Adipocyte (in vitro differentiated cells): ENCODE measurements around the gene C1orf105.
"Not testable (repeated sequence)": the region's sequence is repeated elsewhere in the genome, so short reads cannot be mapped to it uniquely, and the experiment has no call there.

ENCODE experiments used
- DNase-seq: peaks from one replicate; pipeline ENCODE4 v3.0.0-alpha.2; 2015; ENCODE audit warnings: low read depth
- H3K27me3 ChIP-seq: replicated peaks from 2 replicates; pipeline ENCODE4 v1.7.0; 2013; ENCODE audit warnings: mild to moderate bottlenecking, low read length, moderate library complexity; ENCODE audit not compliant: control insufficient read depth, insufficient read depth
- H3K36me3 ChIP-seq: 2 replicates; pipeline ENCODE4 v1.7.0; 2013; ENCODE audit warnings: low read length, mild to moderate bottlenecking, moderate library complexity; ENCODE audit not compliant: control insufficient read depth, insufficient read depth, severe bottlenecking
- H3K4me1 ChIP-seq: 2 replicates; pipeline ENCODE4 v1.7.0; 2013; ENCODE audit warnings: mild to moderate bottlenecking, low read length, moderate library complexity; ENCODE audit not compliant: control insufficient read depth, insufficient read depth
- H3K4me3 ChIP-seq: 2 replicates; pipeline ENCODE4 v1.7.0; 2013; ENCODE audit warnings: mild to moderate bottlenecking, low read length, moderate library complexity
- H3K9ac ChIP-seq: 2 replicates; pipeline ENCODE4 v1.7.0; 2013; ENCODE audit warnings: mild to moderate bottlenecking, low read length, moderate library complexity
- H3K9me3 ChIP-seq: 2 replicates; pipeline ENCODE4 v1.7.0; 2013; ENCODE audit warnings: mild to moderate bottlenecking, low read length, moderate library complexity; ENCODE audit not compliant: control insufficient read depth

C1orf105 gene

DNA sequence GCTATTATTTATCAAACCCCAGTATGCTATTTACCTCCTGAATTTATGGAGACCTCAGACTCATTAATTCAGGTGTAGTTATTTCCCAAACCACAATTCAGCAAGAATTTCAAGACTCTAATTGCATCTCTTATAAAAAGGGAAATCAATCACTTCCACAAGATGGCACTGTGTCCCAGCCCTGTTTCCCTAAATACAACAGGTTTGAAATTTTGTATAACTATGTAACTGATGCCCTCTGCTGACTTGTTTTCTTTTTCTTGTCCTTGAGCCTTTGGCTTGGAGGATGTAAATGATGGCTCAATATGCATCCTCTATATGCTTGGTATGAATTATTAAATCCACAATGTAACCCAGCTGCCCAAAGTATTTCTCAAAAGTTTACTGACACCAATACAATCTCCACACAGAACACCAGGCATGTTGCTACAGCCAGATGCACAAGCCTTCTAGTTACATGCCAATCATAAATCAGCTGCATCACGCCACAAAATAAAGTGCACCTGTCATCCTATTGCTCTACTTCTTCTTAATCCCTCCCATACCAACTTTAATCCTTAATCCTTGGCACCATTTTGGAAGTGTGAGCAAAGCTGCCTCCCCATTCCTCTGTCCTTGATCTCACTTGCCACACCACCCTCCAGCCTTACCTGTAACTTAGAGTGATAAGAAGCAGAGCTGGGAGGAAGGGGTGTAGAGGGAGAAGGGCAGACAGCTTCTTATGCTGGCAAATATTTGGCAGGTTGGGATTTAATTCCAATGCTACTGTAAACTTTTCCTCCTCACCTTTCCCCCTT is 9.0 kb downstream of the C1orf105 start:
- Histone ChIP-seq H3K9ac (no peak overlapping the region), H3K4me3 (no peak overlapping the region), H3K9me3 (no peaks in the 10 kb centered on the region), H3K4me1 (no peaks in the 10 kb centered on the region), H3K27me3 (no peaks in the 10 kb centered on the region), H3K36me3 (no peaks in the 10 kb centered on the region)
- DNase-seq: peak; percentile 88

DNA sequence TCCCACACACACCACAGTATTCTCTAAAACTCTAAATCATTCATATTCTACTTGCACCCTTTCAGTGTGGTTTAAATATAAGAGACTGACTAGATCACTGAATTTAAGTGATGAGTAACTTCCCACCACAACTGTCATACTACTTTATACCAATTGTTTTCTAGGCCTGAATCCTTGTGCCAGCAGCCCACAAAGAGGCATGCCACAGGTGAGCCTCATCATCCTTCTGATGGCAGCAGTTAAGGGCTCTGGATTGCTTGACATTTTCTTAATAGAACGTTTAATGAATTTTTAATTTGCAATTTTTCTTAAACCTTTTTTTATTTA is 9.6 kb downstream of the C1orf105 start:
- Histone ChIP-seq H3K4me3 (no peak overlapping the region), H3K4me1 (no peaks in the 10 kb centered on the region), H3K27me3 (no peaks in the 10 kb centered on the region), H3K36me3 (no peaks in the 10 kb centered on the region), H3K9me3 (no peaks in the 10 kb centered on the region), H3K9ac (no peak overlapping the region)
- no peak for DNase-seq

DNA sequence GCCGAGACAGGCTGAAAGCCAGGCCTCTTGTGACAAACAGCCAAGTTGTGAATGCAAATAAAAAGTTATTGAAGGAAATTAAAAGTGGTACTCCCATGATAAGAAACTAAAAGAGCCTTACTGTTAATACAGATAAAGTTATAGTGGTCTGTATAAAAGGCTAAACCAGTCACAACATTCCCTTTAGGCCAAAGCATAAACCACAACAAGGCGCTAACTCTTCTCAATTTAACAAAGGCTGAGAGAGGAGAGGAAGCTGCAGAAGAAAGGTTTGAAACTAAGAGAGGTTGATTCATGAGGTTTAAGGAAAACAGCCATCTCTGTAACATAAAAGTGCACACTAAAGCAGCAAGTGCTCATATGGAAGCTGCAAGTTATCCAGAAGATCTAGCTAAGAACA is 10.7 kb downstream of the C1orf105 start:
- H3K4me1 ChIP-seq: no peaks in the 10 kb centered on the region
- no peak overlapping the region for H3K9ac ChIP-seq
- no peaks in the 10 kb centered on the region for H3K36me3 ChIP-seq

DNA sequence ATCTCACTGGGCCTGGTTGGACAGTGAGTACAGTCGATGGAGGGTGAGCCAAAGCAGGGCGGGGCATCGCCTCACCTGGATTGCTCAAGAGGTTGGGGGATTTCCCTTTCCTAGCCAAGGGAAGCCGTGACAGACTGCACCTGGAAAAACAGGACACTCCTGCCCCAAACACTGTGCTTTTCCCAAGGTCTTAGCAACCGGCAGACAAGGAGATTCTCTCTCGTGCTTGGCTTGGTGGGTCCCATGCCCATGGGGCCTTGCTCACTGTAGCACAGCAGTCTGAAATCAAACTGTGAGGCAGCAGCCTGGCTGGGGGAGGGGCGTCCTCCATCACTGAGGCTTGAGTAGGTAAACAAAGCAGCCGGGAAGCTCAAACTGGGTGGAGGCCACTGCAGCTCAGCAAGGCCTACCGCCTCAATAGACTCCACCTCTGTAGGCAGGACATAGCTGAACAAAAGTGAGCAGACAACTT is 11.3 kb downstream of the C1orf105 start:
- Histone ChIP-seq H3K9me3 (no peaks in the 10 kb centered on the region), H3K36me3 (no peaks in the 10 kb centered on the region), H3K9ac (no peak overlapping the region), H3K4me1 (no peaks in the 10 kb centered on the region), H3K4me3 (no peak overlapping the region), H3K27me3 (no peaks in the 10 kb centered on the region)
- no peak for DNase-seq

More for the DNA sequence above, 10.7 kb downstream of the C1orf105 start:
- Histone ChIP-seq H3K4me3 (no peak overlapping the region), H3K27me3 (no peaks in the 10 kb centered on the region), H3K9me3 (no peaks in the 10 kb centered on the region)
- no peak for DNase-seq

DNA sequence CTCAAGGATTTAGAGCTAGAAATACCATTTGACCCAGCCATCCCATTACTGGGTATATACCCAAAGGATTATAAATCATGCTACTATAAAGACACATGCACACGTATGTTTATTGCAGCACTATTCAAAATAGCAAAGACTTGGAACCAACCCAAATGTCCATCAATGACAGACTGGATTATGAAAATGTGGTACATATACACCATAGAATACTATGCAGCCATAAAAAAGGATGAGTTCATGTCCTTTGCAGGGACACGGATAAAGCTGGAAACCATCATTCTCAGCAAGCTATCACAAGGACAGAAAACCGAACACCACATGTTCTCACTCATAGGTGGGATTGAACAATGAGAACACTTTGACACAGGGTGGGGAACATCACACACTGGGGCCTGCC is 16.7 kb downstream of the C1orf105 start:
- not testable (repeated sequence) for DNase-seq, H3K4me3 ChIP-seq, H3K9ac ChIP-seq, H3K9me3 ChIP-seq, H3K27me3 ChIP-seq, H3K36me3 ChIP-seq
- H3K4me1 ChIP-seq: peaks cover 19% of the 10 kb centered on the region

DNA sequence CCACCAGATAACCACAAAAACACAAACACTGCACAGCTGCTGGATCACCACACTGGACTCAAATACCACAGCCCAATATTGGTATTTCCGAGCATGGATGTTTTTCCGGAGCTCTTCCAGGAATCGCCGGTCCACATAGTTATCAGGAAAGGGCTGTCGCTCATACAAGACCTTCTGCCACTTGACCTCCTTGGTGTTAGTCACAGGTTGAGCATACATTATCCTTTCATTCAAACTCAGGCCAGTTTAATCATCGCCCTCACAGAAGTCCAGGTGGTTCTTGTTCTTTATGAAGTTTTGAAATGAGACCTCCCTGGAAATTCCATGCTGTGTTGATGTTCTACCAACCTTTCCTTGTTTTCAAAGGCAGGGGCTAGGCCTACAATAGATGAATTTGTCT is 21.9 kb downstream of the C1orf105 start:
- Histone ChIP-seq H3K36me3 (peaks cover 7% of the 10 kb centered on the region), H3K27me3 (no peaks in the 10 kb centered on the region), H3K9me3 (no peaks in the 10 kb centered on the region), H3K9ac (no peak overlapping the region), H3K4me3 (peak overlapping the region; percentile 95), H3K4me1 (peaks cover 44% of the 10 kb centered on the region)
- DNase-seq: no peak

DNA sequence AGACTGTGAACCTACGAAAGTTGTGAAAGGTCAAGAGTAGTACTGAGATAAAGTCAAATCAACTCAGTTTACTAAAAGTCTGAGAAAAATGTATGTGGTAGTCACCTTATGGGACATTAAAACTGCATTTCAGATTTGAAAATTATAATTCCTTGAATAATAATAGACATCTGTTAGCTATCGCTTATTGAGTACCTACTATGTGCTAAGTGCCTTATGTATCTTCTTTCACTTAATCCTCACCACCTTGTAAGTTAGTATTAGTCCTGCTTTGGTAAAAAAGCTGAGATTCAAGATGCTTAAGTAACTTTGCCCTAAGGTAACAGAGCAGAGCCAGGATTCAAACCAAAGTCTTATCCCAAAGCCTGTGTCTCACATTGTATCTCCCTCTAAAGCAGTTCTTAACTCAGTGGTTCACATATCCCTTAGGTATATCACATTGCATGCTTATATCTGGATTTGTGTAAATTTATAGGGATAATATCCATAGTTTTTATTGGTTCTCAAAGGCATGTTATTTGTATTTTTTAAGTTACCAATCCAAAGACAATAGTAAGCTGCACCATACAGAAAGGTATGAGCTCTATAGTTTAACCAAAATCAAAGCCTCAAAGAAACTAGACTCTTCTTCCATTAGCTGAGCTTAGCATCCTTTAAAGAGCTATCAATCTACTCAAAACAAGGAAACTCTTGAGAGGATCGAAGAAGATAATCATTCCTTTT is 22.5 kb downstream of the C1orf105 start:
- Histone ChIP-seq H3K4me3 (peak overlapping the region; percentile 95), H3K27me3 (no peaks in the 10 kb centered on the region), H3K9ac (peak overlapping the region; percentile 95), H3K9me3 (no peaks in the 10 kb centered on the region), H3K36me3 (peaks cover 7% of the 10 kb centered on the region), H3K4me1 (peaks cover 50% of the 10 kb centered on the region)
- DNase-seq: no peak

DNA sequence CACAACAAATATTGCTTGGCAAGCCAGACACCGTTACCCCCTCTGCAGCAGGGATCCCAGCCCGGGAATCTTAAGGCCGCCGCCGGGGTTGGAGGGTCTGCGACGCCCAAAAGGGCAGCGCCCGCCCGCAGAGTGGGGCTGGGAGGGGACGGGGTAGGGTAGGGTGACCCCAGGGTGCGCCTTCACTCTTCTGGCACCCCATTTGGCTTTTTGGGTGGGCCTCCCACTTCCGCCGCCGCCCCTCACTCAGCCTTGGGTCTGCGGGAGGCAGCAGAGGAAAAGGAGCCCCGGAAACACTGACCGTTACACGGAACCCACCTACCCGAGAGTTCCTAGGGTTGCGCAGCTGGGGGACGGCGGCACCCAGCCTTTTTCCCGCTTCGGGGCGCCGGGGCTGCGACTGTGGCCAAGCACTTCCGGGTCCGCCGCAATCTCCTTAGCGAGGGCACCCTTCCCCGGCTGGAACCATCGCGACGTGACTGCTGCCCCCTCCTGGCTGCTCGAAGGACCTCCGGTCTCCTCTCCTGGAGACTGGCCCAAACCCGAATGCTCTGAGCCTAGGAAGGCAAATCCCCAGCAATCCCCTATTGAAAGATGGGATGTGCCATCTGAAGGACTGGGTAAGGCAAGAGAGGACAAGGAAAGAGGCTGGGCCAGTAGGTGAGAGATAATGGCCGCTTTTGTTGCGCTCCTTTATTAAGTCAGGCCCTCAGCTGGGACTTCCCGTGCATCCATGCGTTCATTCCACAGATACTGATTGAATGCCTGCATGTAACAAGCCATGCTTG is 23.4 kb downstream of the C1orf105 start, which contains the start of gene PIGC:
TSS of gene PIGC (minus strand) at position 404 of the 788 bp plus-strand sequence. CDS start 1,447 bp downstream, outside the sequence.
- peak; percentile 97 for DNase-seq
- Histone ChIP-seq H3K4me3 (peak within 1 kb of the TSS; percentile 95), H3K4me1 (peaks cover 52% of the 10 kb centered on the region), H3K36me3 (peaks cover 7% of the 10 kb centered on the region), H3K9me3 (no peaks in the 10 kb centered on the region), H3K27me3 (no peaks in the 10 kb centered on the region), H3K9ac (peak within 1 kb of the TSS; percentile 95)

DNA sequence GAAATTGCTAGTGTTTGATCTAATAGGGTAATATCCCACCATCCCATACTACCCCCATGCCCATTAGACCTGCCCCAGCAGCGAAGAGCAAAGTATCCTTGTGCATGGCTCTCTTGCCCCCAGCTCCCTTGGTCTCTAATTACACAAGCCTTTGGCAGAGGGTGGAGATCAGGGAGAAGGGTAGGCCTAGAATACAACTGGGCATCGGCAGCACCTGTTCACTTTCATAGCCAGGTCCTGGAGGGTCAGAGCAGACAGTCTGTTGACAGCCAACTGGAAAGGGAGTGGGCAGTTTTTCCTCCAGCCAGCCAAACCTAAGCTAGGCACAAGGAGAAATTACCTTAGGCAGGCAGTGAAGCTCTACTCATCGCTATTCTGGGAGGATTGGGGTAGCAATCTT is 26.1 kb downstream of the C1orf105 start:
- Histone ChIP-seq H3K4me3 (no peak overlapping the region), H3K9me3 (no peaks in the 10 kb centered on the region), H3K4me1 (peaks cover 41% of the 10 kb centered on the region), H3K27me3 (no peaks in the 10 kb centered on the region), H3K9ac (no peak overlapping the region), H3K36me3 (peaks cover 4% of the 10 kb centered on the region)
- DNase-seq: no peak

DNA sequence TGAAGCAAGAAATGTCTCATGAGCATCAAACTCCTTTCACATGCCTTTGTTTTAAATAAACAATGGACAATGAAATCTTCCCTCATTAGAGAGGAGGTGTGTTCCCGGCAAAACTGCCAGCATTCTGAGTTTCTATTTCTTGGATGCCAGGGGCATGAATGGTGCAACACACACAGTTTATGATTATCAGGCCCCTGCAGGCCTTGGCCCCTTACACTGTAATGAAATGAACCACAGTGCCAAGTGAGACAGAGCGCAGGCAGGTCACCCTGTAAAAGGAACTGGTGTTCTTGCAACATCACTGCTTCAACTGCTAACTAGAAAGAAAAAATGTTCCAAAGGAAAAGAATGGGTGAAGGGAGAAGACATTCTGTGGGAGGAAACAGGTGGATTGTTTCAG is 27.2 kb downstream of the C1orf105 start:
- peak; percentile 48 for DNase-seq
- H3K9me3 ChIP-seq: no peaks in the 10 kb centered on the region
- peaks cover 37% of the 10 kb centered on the region for H3K4me1 ChIP-seq

DNA sequence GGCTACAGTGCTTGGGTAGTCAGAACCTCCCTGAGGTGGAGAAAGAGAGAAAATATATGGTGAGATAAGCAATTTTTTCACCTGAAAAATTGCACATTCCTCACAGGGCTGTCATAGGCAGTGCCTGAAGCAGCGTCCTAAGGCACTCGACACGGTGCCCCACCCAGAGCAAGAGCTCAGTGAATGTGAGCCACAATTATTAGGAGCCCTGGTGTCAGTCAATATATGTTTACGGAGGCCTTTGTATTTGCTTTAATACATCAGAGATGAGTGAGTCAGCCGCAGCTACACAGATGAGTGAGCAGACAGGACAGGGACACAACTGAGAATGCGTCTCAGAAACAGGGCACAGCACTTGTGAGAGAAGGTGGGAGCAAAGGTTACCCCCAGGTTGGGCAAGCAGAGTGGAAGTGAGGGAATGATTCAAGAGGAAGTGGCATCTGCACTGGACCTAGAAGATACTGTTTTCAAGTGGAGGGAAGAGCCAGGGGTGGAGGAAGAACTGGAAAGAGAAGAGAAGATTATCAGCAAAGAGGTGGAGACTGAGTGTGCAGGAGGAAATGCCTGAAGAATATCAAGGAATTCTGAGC is 28.6 kb downstream of the C1orf105 start:
- H3K9me3 ChIP-seq: no peaks in the 10 kb centered on the region
- no peak for DNase-seq
- H3K27me3 ChIP-seq: no peaks in the 10 kb centered on the region
- no peaks in the 10 kb centered on the region for H3K36me3 ChIP-seq
- peaks cover 40% of the 10 kb centered on the region for H3K4me1 ChIP-seq
- H3K4me3 ChIP-seq: no peak overlapping the region
- no peak overlapping the region for H3K9ac ChIP-seq

More for the DNA sequence above, 27.2 kb downstream of the C1orf105 start:
- Histone ChIP-seq H3K9ac (no peak overlapping the region), H3K4me3 (no peak overlapping the region), H3K27me3 (no peaks in the 10 kb centered on the region), H3K36me3 (no peaks in the 10 kb centered on the region)
